ENCODE measurements around the gene COL6A2. TPM values are rescaled to one million over a fixed set of nuclear protein-coding genes. Genes with fewer than 3 reads are reported as not detected.

The COL6A2 gene
- total RNA-seq, 1 donor from 2014 or later: 378 TPM

DNA sequence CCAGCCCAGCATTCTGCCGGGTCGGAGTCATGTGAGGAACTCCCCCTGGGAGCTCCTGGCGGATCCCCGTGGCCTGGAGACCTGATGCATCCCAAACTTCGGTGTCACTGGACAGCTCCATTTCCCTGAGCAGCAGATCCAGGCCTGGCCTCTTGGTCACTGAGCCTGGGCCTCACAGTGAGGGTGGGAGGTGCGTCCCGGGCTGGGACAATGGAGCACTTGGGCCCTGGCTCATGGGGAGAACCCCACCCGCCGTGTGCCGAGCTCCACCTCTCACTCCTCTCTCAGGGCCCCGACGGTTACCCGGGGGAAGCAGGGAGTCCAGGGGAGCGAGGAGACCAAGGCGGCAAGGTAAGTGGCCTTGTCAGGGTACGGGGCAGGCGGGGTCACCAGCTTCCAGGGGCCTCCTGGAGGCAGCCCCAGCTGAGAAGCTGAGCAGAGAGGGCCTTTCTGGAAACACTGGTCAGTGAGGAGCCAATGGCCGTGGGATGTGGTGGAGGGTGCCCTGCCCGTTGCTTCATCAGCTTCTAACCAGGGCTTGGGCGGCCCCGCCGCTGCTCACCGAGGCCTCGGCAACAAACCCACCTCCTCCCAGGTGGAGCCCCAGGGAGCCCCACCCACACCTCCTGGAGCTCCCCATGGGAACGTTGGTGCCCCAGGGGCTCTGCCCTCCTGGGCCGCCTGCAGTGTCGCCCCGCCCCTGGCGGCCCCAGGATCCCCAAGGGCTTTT is 19.8 kb downstream of the COL6A2 start:
- Mint-ChIP-seq H3K27ac (ENCODE audit: unreplicated experiment) (no peak overlapping the region), H3K4me1 (ENCODE audit: unreplicated experiment) (no peaks in the 10 kb centered on the region), H3K9me3 (ENCODE audit: unreplicated experiment) (no peaks in the 10 kb centered on the region), H3K4me3 (ENCODE audit: unreplicated experiment) (no peak overlapping the region), H3K36me3 (ENCODE audit: low read depth, unreplicated experiment) (peaks cover 36% of the 10 kb centered on the region), H3K27me3 (ENCODE audit: unreplicated experiment) (peaks cover 2% of the 10 kb centered on the region)
- TF ChIP-seq CTCF (IDR thresholded peaks at IDR 0.05; ENCODE audit: unreplicated experiment): no peak
- DNase-seq (ENCODE audit: low spot score): peak; percentile 2

DNA sequence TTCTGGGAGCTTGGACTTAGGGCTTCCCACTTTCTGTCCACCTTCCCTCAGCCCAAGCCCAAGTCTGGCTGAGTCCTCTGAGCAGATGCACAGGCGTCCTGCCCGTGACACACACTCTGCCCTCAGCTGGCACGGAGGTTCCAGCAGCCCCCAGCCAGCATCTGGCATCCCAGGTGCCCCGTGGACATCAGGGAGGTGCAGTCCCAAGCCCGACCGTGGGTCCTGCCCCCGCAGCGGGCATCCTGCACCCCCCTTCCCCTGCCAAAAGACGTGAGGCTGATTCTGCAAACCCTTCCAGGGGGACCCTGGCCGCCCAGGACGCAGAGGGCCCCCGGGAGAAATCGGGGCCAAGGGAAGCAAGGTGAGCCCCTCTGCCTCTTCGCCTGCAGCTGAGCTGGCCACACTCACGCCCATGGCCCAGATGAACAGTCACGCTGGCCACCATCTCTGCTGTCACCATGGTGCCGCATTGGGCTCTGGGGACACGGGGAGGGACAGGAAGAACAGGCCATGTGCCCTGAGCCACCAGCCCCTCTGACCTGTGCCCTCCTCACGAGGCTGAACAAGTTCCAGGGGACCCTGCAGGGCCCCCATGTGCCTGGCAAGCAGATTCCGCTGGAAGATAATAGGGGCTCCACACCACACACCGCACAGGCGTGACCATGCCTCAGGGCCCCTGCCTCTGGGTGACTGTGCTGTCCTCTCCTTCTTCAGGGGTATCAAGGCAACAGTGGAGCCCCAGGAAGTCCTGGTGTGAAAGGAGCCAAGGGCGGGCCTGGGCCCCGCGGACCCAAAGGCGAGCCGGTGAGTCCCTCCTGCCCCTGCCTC is 20.6 kb downstream of the COL6A2 start:
- Mint-ChIP-seq H3K36me3 (ENCODE audit: low read depth, unreplicated experiment) (peaks cover 32% of the 10 kb centered on the region), H3K4me3 (ENCODE audit: unreplicated experiment) (no peak overlapping the region)
- DNase-seq (ENCODE audit: low spot score): peak; percentile 3

GRCh38 chr21:46119144-46119636 is 21.3 kb downstream of the COL6A2 start:
- no peaks in the 10 kb centered on the region for H3K9me3 Mint-ChIP-seq (ENCODE audit: unreplicated experiment)
- no peak for DNase-seq (ENCODE audit: low spot score)

More for the DNA sequence above, 20.6 kb downstream of the COL6A2 start:
- H3K27ac Mint-ChIP-seq (ENCODE audit: unreplicated experiment): no peak overlapping the region
- TF ChIP-seq CTCF (IDR thresholded peaks at IDR 0.05; ENCODE audit: unreplicated experiment): no peak
- no peaks in the 10 kb centered on the region for H3K4me1 Mint-ChIP-seq (ENCODE audit: unreplicated experiment)
- no peaks in the 10 kb centered on the region for H3K9me3 Mint-ChIP-seq (ENCODE audit: unreplicated experiment)
- H3K27me3 Mint-ChIP-seq (ENCODE audit: unreplicated experiment): peaks cover 5% of the 10 kb centered on the region

DNA sequence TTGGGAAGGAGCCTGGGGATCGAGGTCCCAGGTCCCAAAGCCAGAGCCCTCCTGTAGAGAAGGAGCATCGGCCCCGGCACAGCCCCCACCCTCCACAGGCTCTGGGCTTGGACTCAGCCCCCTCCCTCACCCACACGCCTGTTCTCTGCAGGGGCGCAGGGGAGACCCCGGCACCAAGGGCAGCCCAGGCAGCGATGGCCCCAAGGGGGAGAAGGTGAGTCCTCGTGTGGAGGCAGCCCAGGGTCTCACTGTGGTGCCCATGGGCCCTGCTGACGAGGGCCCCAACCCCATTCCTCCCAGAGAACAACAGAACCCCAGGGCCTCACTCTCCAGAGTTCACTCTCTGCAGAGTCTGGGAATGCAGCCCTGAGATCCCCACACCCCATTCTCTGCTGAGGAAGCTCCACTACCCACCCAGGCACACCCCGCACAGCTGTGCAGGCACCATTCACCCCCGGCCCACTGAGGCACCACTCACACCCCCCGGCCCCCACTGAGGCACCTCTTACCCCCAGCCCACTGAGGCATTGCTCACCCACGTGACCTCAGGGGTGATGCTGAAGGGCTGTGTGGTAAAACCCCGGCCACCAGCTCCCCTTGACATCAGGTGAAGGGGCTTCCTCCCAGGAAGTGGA is 21.8 kb downstream of the COL6A2 start:
- no peak for DNase-seq (ENCODE audit: low spot score)
- Mint-ChIP-seq H3K4me1 (ENCODE audit: unreplicated experiment) (no peaks in the 10 kb centered on the region), H3K36me3 (ENCODE audit: low read depth, unreplicated experiment) (peaks cover 27% of the 10 kb centered on the region), H3K27ac (ENCODE audit: unreplicated experiment) (no peak overlapping the region), H3K4me3 (ENCODE audit: unreplicated experiment) (no peak overlapping the region), H3K9me3 (ENCODE audit: unreplicated experiment) (no peaks in the 10 kb centered on the region), H3K27me3 (ENCODE audit: unreplicated experiment) (peaks cover 9% of the 10 kb centered on the region)
- no peak for TF ChIP-seq CTCF (IDR thresholded peaks at IDR 0.05; ENCODE audit: unreplicated experiment)

More at GRCh38 chr21:46119144-46119636, 21.3 kb downstream of the COL6A2 start:
- peaks cover 9% of the 10 kb centered on the region for H3K27me3 Mint-ChIP-seq (ENCODE audit: unreplicated experiment)
- no peak for TF ChIP-seq CTCF (IDR thresholded peaks at IDR 0.05; ENCODE audit: unreplicated experiment)
- H3K27ac Mint-ChIP-seq (ENCODE audit: unreplicated experiment): no peak overlapping the region
- peaks cover 32% of the 10 kb centered on the region for H3K36me3 Mint-ChIP-seq (ENCODE audit: low read depth, unreplicated experiment)
- H3K4me3 Mint-ChIP-seq (ENCODE audit: unreplicated experiment): no peak overlapping the region
- no peaks in the 10 kb centered on the region for H3K4me1 Mint-ChIP-seq (ENCODE audit: unreplicated experiment)
